GM04503 (cell line): Measurements from ENCODE around the gene PRR16.
A peak's percentile ranks its signal among the peaks of the same experiment; 100 is the strongest.

ENCODE experiments used
- DNase-seq: peaks from one replicate; pipeline ENCODE4 v3.0.0-alpha.2; 2012; ENCODE audit warnings: low read depth

The PRR16 gene

DNA sequence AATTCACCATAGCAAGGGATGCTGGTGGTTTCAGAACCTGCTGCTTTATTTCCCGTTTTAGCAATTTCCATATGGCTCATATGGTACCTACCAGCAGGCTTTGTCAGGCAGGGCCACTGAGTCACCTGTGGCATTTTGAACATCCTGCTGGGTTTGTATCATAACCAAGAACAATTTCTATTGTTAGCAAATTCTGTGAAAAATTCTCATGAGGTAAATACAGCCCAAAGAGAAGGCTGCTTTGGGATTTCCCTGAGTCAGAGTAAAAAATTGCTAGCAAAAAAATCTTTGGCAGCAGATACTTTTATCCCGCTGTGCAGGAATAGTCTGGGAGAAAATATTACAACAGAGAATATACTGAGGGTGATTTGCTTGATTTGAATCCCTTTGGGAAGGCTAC, 52.7 kb downstream of the PRR16 start:
- peak; percentile 41 for DNase-seq

DNA sequence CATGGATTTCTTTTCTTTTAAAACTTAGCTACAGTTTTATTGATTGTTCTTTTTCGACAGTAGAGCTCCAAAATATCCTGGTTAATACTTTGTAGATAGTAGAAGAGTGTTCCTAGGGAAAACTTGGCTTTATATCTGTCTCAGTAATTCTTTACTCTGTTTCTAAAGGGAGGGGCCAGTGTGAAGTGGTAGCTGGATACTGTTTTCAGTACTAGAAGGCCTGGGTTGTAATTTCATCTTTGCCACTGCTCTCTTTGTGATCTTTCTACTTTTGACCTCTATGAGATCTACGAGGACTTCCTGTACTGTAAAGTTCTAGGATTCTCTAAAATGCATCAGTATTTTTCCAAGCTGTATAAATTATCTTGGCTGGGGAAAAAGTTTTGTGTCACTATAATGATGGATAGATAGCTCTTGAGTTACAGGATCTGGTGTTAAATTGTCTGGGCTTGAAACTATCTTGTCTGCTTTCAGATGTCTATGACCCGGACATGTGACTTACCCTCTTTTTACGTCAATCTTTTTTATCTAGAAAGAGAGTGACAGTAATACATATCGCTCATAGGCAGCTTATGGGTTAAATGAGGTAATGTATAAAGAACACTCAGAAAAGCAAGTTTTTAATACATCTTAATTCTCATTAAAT, 53.6 kb downstream of the PRR16 start:
- DNase-seq, result no peak

DNA sequence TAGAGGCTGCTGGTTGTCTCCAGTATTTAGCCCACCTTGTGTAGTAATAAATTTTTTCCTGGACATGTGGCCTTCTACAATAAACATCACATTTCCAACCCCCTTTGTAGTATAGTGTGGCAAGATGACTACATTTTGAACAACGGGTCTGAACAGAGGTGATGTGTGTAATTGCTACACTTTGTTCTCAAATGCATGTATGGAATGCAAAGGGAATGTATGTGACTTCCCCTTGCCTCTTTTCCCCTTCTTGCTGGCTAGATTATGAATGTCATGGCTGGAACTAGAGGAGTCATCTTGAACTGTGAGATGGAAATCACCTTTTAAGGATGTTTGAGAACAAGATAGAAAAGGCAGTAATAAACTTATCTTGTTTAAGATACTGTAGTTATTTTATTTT, 54.5 kb downstream of the PRR16 start:
- no peak for DNase-seq

DNA sequence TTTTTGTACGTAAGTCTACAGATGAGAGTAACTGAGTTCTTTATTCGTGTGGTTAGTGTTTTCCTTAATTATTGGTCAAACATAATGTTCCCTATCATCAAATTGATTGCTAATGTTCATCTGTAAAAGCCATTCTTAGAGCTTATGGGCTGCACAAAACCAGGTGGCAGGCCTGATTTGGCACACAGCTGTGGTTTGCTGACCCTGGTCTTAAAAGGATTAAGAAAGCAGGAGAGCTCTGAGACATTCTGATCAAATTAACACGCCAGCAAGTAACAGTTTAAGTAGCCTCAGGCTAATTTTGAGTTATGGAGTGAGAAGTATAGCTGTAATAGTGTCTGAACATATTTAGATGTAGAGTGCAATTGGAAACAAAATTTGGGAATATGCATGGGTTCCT, 63.2 kb downstream of the PRR16 start:
- no peak for DNase-seq

DNA sequence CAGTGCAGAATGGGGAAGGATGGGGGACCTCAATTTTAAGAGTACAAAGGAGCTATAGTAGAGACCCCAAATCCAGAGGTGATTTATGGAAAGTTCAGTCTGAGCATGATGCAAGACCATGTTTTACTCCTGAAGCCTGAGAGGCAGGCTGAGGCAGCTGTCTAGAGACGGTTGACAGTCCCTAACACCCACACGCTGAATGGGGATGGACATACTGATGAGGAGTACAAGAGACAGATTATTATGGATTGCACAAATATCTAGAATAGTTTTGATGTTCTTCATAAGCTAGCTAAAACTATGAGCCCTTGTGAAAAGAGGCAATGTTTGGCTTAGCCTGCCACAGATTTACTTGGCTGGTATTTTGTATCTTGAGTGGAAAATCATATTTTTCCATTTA, 64.5 kb downstream of the PRR16 start:
- peak; percentile 41 for DNase-seq

- DNase-seq, result no peak
These were observed 65.3 kb downstream of the PRR16 start for GRCh38 chr5:120529386-120529785.

DNA sequence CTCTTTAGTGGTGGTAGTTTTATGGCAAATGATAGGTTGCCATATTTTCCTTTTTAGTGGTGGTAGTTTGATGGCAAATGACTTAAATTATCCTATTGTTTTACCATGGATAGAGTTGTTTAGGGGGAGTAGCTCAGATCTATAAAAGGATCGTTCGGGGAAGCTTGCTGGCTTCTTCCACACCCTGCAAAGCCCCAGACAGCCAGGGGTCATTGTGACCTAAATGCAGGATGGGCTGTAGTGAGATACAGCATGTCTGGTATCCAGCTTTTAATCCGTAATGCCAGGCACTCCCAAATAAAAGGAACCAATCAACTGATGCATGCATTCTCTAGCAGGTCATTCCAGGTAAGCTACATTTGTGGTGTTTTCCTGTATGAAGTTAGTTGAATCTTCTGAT, 67.1 kb downstream of the PRR16 start:
- DNase-seq, result no peak

- no peak for DNase-seq
These were observed 68.7 kb downstream of the PRR16 start for GRCh38 chr5:120532835-120533234.

GRCh38 chr5:120533581-120533980, 69.5 kb downstream of the PRR16 start:
- DNase-seq, result no peak

DNA sequence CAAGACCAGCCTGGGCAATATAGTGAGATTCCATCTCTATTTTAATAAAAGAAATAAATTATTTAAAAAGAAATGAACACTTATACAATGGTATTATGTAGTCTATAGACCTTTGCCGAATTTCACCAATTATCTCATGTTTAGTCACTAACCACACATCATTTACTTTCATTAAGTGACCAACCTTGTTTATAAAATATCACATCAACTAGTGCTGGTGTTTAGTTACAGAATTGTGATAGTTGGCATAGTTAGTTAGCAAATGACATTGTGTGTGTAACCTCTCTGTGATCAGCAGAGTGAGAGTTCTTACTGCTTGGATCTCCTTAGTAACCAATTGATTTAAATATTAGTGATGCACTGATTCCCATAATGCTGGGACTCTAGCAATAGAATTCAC, 71.8 kb downstream of the PRR16 start:
- DNase-seq, result no peak

DNA sequence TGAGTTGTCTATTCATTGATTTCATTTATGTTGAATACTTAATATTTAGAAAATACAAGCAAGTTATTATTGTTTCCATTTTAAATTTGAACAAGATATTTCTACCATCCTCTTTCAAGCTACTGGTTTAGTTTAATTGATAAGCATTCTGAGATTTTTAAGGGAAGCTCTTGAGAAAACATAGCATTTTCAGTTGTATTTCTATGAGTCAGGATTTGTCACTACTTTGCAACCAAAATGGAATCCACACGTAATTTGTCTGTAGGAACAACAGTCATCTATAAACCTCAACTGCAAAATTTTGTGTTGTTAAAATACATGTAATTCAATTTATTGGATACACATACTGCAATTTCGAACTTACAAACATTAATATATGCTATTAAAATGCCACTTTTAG, 74.0 kb downstream of the PRR16 start:
- no peak for DNase-seq

DNA sequence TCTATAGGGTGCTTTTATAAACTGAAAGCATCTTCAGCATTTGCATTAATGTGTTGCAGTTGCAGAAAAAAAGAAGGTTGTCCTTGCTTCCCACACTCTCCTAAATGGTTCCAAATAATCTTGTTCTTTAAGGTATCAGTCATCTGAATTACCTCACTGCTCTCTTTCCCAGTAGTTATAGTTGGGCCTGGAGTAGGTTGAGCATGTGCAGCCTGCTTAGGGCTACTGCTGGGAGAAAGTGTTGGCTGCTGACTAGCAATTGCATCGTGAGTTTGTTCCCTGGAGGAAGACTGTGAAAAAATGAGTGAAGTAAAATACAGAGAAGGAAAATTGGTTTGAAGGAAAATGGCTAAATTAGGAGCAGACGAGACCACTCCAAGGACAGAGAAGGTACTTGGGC, 74.5 kb downstream of the PRR16 start:
- no peak for DNase-seq

DNA sequence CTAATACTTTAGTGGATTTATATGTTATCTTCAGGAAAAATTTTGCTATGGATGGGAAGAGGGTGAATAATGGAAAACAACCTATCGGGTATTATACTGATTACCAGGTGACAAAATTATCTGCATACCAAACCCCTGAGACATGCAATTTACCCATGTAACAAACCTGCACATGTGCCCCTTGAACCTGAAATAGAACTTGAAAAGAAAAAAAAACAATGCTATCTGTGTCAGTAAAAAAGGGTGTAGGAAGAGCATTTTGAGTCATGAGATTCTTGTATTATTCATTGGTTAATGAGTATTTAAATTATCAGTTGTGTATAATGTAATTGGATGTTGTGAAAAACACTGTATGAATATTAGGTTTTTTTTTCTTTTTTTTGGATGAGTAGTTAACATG, 75.4 kb downstream of the PRR16 start:
- DNase-seq, result no peak

- no peak for DNase-seq
These were observed 76.0 kb downstream of the PRR16 start for GRCh38 chr5:120540097-120540496.

DNA sequence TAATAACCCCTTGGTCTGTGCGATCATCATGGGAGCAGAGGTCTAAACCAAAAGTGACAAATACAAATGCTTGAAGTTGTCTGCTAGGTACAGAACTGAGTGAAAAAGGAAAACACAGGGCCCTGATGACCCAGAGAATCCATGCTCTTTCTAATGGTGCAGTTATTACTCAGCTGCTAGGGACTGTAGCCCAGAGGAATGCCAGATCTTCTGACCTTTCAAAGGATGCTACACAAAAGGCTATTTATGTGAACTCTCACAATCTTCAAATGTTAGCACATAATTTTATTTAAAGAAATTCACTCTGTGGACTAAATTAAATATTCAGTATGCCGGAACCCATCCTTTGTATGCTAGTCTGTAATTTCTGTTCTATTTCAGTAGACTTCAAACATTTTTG, 79.9 kb downstream of the PRR16 start:
- DNase-seq, result no peak

GRCh38 chr5:120545007-120545406, 80.9 kb downstream of the PRR16 start:
- no peak for DNase-seq

- DNase-seq, result no peak
These were observed 81.9 kb downstream of the PRR16 start for GRCh38 chr5:120545951-120546350.

DNA sequence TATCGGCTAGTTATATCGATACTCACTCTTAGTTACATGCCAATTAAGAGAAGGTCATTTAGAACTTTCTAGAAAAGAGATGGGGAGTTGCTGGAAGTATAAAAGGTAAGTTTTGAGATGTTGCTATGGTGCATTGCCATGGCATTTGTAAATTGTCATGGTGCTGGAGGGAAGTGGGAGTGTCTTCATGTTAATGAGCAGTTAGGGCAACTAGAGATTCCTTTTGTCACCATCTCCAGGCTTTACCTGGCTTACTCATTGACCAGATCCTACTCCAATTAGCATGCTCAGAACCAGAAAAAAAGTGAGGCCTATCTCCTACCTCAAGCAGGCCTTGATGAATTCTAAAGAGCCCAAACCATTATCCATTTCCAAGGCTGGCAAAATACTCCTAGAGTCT, 82.8 kb downstream of the PRR16 start:
- DNase-seq, result no peak

DNA sequence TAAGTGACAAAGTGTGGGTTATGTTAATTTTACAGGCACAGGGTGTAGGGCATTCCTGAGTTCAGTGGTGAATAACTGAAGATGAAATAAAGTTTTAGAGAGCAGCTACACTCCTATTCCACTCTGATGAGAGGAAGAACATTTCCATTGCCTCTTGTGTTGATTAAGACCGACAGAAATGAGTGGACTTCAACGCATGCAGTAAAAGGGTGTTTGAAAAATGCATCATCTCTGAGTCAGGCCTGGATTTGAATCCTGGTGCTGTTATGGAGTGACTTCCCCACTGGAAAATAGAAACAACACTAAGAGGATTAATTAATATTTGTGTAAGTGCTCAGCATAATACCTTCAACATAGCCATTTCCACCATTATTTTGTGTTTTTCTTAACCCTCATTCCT, 86.3 kb downstream of the PRR16 start:
- DNase-seq, result no peak

GRCh38 chr5:120552638-120553037, 88.5 kb downstream of the PRR16 start:
- no peak for DNase-seq

DNA sequence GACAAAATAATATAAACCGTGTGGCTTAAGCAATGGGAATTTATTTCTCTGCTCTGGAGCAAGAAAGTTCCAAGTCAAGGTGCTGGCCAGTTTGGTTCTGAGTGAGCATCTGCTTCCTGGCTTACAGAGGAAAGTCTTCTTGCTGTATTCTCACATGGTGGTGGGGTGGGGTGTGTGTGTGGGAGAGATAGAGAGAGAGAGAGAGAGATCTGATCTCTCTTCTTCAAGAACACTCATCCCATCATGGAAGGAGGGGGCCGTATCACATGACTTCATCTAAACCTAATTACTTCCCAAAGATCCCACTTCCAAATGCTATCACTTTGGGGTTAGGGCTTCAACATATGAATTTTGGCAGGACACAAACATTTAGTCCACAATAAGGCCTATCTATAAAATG, 91.2 kb downstream of the PRR16 start:
- DNase-seq, result no peak

- no peak for DNase-seq
These were observed 99.9 kb downstream of the PRR16 start for GRCh38 chr5:120564013-120564412.

DNA sequence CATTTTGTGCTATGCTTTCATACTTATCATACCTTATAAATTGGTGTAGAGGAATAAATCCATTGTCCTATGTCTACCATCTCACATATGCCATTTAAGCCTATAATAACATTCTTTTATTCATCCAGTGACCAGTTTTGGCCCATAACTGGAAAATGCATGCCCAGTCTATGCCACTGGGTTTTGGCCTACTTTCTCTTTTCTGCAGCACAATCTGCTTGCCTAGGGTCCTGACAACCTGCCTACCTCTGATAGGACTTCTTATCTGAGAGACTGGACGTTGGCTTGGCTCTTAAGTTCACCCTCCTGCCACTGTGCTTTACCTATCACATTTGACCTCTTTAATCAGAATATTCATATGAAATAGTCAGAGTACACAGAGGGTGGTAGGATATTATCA, 103.0 kb downstream of the PRR16 start:
- DNase-seq, result no peak

DNA sequence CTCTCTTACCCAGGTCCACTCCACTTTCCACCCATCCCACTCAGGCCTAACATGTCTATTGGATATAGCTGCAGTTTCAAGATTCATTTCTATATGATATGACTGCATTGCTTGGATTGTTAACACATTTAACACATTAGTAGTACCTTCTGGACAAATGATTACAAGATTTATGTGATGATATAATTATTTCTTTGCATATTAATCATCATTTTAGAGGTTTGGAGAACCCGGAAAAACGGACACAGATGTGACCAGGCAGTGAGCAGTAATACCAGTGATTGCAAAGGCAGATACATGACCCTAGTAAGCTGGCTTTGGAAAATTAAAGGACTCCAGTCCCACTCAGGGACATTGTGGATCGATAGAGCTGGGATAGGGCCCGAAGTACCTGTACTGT, 103.8 kb downstream of the PRR16 start:
- peak; percentile 15 for DNase-seq

GRCh38 chr5:120568711-120569110, 104.6 kb downstream of the PRR16 start:
- peak; percentile 29 for DNase-seq
